Daoy (cell line): ENCODE measurements around the gene MPZL2. TPM values are rescaled to one million over a fixed set of nuclear protein-coding genes. Genes with fewer than 3 reads are reported as not detected.

ENCODE experiments used
- DNase-seq: peaks from one replicate; pipeline ENCODE4 v3.0.0-alpha.2; 2015; ENCODE audit warnings: low read depth
- total RNA-seq: library from RNA; depleted of rRNA; stranded (reverse); fragments of >200 nt; shearing (Covaris generic); gene quantifications from 2 replicates; pipeline ENCODE4 v1.2.3, GENCODE V29; 2014

The MPZL2 gene
- total RNA-seq, 1 experiment from 2014 or later = 0.17 TPM

DNA sequence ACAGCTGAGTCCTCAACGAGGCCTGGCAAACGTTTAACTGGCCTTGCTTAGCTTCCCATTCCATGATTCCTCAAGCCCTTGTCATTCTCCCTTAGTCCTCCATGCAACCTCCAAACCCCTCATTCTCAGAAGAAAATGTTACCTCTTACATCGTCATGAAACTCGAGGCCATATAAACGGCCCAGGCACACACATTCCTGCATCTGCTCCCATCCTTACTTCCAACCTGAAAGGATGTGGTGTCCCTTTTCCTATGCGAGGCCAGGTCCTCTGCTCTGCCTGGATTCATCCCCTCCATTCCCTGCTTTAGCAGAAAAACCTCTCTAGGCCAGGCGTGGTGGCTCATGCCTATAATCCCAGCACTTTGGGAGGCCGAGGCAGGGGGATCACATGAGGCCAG lies 20.9 kb downstream of the MPZL2 start:
- no peak for DNase-seq

DNA sequence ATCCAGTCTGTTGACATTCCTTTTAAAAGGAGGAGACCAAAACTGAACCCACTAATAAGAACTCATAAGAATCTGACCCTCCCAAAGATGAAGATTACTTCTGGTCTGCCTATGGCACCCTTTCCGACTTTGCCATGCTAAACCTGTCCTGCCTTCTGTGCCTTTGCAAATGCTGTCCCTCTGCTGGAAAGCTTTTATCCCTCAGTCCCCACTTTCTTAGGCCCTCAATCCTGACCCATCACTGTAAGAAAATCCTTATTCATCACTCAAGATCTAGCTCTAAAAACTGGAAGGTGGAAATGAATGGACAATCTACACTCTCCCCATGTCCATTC lies 22.4 kb downstream of the MPZL2 start:
- no peak for DNase-seq

DNA sequence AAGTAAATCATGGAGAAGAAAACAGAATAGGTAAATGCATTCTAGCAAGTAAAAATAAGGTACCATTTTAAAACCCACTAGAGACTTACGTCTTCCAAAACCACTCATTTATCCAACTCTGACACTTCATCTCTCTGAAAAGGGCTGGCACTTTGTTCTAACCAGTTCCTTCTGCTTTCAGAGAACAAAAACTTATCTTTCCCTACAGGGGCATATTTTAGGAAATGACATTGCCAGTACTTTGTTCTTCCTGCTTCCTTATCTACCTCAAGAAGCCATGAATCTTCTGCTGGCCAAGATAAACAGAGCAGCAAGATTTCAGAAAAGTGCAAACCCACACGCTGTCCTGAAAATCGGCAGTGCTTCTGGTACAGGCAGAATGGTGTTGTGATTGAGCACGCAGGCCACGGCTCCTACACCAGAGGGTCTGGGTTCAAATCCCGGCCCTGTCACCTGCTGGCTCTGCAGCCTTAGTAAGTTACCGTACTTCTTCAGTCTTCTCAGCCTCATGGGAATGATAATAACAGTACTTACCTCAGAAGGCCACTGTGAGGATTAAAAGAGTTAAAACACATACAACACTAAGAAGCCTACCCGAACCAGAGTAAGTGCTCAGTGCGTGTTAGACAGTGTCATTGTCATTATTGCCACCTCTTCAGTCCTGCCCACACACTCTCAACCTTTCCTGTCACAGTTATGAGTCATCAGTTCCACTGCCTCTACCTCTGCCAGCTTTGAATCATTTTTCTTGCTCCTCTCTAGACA lies 22.9 kb downstream of the MPZL2 start:
- DNase-seq = peak; percentile 51

DNA sequence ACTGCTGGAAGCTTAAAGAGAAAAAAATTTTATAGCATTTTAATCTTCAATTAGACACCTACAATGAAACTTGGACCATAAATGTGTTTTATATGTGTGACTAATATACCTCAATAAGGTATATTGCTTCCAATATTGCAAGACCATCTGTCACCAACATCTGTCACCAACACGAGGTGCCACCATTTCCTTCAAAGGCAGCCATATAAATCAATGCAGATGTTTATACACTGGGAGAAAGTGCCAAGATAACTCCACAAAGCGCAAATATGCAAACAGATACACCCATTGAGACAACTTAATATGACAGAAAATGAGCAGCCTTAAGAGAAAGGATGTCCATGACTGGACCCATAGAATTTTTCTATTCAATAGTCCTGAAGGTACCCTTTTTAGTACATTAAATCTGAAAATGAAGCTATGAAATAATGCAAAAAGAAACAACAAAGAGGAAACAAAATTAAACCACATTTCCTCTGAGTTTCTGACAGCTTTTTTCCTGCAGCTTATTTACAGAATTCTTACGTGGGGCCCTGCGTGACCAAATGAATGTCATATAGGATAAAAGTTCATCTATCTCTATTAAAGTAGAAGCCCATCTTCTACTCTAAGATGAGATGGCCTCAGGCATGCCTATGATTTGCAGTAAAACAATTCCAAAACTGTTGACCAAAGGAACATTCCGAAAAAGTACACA lies 24.4 kb downstream of the MPZL2 start:
- DNase-seq = no peak

DNA sequence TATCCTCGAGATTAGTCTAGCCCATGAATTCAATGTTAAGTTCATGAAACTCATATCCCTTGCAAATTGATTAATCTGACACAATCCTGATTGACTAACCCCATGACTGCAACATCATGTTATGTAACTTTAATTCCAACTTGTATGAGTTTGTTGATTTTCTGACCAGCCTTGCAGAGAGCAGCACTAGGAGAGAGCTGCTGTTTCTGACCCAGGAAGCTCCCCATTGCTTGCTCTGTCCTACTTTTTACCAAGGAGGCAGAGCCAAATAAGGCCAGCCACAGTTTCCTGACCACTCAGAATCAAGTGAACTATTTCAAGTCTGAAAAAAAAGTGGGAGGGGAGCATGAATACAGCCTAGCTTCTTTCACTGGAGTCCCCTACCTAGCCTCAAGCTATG lies 25.2 kb downstream of the MPZL2 start:
- DNase-seq = no peak

DNA sequence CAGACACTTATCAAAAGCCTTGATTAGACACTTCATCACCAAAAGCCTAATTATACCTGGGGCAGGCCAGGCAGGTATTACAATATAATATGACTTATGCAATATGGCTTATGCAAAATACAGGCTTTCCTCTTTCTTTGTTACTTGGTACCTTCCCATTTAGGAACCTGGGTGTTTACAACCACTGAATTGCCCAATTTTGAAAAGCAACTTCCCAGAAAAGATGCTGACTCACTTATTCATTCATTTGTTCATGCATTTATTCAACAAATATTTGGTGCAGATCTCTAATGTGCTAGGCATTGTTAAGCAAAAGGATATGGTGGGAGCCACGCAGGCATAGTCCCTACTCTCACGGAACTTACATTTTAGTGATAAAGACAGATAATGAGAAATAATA lies 25.7 kb downstream of the MPZL2 start:
- DNase-seq = no peak

DNA sequence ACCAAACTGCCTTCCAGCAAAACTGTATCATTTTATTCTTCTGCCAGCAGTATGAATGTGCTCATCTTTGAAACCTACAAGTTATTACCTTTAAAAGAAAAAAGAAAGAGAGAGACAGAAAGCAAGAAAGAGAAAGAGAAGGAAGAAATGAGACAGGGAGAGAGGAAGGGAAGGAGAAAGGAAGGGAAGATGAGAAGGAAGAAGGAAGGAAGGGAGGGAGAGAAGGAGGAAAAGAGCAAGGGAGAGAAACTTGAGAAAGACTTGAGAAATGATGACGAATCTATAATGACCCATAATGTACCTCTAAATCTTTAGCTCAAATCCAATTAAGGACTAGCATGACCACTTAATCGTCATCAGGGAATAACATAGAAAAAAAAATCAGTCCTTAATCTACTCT lies 27.9 kb downstream of the MPZL2 start:
- no peak for DNase-seq

DNA sequence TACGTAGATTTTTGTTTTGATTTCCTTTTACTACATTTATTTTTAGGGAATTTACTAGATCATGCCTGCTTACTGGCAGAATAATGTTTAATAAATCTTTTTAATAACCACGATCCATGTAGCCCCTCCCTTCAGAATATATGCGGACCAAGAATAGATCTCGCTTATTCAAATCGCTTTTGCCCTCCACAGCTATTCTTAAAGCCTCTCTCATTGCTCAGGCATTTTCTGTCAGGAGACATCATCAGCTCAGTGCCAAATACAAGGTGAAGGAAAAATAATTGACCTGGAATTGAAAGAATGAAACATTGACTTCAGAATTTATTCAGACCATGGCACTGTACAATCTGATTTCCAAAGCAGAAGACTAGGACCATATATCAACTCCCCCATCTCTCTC lies 29.3 kb downstream of the MPZL2 start:
- DNase-seq = no peak

DNA sequence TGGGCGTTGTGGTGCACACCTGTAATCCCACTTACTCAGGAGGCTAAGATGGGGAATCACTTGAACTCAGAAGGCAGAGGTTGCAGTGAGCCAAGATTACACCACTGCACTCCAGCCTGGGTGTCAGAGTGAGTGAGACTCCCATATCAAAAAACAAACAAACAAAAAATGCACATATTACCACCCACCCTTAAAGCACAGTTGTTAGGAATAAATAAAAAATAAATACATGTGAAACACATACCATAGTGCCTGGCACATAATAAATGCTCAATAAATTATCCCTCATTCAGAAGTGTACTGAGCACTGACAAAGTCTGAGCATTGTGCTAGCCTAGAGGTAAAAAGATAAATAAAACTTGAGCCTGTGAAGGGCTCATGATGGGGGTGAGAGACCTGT lies 30.2 kb downstream of the MPZL2 start:
- DNase-seq = no peak

DNA sequence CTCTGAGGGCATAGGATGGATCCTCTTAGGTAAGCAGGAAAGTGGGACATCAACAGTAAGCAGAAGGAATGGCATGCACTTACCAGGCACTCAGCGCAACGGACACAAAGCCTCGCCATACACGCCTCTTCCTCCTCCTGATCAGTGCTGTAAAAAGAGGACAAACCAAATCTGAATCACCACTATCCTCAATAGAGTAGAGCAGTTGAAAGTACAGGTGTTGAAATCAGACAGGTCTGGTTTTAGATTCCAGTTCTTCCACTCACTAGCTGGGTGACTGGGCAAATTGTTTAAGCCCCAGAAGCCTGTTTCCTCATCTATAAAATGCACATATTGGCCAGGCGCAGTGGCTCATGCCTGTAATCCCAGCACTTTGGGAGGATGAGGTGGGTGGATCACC lies 30.7 kb downstream of the MPZL2 start:
- no peak for DNase-seq

DNA sequence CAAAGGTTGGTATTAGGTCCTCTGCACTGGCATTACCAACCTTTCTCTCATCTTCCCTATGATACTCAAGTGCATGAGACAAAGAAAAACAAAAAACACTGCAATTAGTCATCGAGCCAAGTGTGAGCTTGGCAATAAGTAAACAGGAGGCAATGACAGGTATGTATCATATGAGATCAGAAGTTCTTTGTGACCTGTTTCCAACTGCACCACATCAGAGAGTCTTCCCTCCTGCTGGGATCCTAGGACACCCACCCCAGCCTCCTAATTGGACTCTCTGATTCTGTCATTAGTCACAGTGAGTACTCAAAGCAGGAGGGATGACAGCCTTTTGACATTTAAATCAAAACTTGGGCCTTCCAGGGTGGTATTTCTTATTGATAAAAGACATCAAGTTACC lies 31.4 kb downstream of the MPZL2 start:
- DNase-seq = no peak

DNA sequence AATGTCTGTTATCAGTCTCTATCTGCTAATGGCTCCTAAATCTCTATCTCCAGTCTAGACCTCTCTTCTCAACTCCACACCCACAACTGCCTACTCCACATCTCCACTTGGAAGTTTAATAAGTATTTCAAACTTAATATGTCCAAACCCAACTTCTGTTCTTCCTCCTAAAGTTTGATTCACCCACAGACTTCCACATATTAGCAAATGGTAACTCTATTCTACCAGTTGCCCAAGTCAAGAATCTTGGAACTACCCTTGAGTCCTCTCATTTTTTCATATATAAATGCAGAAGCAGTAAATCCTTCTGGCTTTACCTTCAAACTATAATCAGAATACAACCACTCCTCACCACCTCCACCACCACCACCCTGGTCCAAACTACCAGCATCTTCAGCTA lies 32.6 kb downstream of the MPZL2 start:
- DNase-seq = no peak

DNA sequence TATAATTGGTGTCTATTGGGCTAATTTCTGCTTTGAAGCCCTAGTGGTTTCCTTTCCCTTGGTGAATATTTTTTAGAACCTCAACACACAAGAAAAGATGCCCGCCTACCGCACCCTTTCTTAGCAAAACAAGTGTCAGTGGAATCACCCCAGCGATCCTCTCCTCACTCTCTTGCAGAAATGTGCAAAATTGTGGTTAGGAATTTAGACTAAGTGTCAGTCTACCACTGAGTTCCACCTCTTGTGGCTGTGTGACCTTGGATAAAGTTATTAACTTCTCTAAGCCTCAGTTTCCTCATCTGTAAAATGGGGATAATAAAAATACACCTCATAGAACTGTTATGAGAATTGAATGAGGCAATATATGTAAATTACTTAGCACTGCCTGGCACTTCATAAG lies 34.0 kb downstream of the MPZL2 start:
- DNase-seq = no peak

DNA sequence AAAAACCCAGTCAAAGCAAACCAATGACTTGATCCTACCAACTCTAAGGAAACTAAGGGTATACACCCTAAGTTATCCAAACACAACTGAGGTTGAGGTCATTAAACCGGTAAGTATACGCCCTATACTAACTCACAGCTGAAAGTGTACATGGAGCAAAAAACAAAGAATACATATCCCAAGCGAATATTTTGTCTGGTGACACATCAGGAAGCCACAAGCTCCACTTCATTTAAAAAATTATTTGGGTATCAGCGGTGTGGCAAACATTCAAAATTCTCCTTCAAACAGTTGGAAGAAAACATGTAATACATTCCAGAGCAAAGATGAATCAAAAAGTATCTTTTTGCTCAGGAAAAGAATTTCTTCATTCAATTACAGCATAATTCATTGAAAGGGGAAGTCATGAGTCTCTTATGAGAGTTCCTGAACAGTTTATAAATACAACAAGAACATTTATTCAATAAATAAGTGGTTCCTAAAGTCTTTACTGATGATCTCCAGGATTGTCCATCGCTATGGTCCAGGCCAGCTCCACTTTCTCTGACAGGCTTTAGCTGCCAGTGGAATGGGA lies 34.7 kb downstream of the MPZL2 start:
- no peak for DNase-seq

DNA sequence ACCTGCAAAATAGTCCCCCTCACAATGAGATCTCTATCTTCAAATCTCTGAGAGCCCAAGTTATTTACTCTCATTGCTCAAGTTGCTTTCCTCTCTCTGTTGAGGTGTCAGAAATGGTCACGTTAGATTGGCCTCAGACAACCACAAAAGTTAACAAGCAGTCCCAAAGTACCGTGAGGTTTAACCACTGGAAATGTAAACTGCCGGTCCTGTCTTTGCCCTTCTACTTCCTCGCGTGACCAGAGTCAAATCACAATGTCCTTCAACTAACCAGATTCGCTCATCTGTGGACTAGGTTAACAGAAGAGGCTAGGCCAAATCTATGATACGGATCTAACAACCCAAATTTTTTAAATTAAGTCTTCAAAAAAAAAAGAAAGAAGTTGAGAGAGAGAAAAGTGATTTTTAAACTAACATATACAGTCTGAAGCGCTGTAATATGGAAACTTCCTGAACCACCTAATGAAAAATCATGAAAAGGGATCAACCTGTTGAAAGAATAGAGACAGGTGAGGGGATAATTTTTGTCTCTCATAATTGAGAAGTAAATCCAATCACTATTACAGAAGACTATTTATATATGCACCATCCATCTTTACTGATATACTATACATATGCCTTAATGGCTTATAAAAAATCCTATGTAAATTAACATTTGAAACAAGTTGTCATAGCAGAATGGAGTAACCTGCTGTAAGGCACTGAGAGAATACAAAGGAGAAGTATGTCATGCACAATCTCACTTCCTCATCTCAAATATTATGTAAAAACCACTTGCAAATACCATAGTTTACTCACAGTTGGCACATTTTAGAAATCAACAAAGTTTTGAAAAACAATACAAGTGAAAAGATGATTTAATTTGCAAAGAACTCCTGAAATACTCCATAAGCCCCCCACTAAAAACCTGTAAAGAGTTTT lies 36.0 kb downstream of the MPZL2 start:
- DNase-seq = no peak

DNA sequence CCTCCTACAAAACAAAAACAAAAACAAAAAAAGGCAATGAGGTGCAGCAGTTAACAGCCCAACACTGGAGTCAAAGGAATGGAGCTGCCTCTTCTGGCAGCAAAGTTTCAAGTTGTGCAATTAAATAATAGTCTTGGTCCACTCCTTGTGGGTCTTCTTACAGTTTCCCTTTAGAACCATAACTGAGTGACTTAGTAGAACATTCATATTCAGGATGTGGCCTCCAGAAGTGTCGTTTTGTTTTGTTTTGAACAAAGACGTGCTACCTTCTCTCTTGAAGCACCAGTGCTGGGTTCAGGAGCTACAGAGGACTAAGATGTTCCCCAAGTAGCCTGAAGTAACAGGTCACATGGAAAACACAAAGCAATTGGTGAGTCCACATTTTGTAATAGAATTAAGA lies 37.3 kb downstream of the MPZL2 start:
- DNase-seq = no peak

DNA sequence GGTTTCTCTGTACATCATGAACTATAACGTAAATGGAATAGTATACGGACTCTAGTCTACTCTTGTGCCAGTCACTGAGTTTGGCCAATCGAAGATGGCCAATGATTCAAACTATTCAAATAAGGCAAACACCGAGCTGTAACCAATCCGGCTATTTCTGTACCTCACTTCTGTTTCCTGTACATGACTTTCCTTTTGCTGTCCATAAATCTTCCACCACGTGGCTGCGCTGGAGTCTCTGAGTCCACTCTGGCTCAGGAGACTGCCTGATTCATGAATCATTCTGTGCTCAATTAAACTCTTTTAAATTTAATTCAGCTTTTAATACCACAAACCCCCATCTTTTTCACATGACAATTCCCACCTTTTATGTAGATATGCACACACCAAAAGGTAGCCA lies 37.8 kb downstream of the MPZL2 start:
- DNase-seq = peak; percentile 49

DNA sequence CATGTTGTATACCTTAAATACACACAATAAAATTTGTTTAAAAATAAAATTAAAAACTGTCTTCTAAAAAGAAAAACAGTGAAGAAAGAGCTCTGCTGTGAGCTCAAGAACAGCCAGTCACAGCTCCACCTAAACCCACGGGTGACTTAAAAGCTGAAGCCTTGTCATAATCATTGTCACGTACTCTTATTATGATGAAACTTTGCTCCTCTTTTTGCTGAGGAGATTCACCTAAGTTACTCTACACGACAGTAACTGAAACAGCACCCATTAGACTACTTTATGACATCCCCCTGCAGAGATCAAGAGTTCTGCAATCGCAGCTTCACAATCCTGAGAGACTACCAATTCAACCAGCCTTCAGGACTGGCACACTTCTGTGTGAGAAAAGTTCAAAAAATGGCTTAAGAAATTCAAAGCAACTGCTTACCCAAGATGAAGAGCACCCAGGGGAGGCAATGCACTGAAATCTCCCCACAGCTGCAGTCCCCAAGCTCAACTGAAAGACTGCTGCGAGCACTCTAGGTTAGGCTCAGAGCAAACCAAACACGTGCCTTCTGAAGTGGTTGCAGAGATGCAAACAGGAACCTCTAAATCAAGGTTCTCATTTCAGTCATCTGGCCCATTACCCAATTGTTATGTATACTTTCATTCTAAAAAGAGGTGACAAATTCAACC lies 39.4 kb downstream of the MPZL2 start, which contains the start of gene JAML:
JAML (minus strand) TSS at position 501 of the 678 bp plus-strand sequence. CDS start 10,145 bp downstream, outside the sequence.
- no peak for DNase-seq

DNA sequence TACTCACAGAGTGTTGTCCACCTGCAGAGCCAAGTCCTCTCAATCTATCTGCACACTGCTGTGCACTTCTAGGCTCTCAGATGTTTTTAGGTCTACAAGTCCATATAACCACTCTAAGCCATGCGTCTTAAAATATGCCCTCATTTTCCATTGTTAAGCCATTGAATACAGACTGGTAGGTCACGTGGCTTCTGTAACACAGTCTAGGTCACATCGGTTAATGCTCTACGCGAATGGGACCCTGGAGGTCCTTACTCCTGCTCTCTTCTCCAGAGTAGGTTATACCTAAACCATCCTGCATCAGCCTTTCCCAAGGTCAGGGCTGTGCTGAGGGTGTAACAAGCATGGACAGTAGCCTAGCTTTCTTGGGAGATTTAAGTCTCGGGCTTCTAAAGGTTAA lies 40.1 kb downstream of the MPZL2 start:
- DNase-seq = no peak

DNA sequence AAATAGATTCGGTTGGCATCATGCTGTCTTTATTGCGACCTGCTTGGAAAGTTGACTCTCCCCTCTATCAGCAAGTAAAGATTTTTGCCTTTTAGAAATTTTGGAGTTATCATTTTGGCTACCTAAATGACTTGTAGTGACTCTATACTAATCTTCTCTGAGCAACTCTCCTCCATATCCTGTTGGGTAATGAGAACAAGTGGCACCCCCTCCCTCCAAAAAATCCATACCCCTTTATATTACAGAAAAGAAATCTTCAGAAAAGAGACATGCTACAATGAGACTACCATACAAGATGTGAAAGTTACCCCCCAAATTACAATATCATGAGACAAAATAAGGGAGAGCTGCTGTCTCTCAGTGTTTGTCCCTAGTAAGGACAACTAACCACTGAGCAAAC lies 40.5 kb downstream of the MPZL2 start:
- no peak for DNase-seq

DNA sequence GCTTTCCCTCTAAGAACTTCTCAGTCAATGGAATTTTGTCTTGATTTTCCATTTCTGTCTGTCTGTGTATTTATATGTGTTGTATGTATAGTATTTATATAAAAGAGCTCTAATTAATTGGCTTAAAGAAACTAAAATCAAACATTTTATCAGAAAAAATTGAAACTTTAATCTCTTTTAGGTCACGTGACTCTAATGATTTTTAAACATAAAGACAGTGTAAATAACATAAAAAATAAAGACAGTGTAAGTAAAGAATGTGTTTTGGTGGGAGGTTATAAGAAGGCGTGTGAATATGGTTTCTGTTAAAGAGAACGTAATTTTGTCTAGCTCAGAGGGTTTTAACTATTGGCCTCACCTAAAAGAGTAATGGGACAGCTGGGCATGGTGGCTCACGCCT lies 41.7 kb downstream of the MPZL2 start:
- DNase-seq = no peak

DNA sequence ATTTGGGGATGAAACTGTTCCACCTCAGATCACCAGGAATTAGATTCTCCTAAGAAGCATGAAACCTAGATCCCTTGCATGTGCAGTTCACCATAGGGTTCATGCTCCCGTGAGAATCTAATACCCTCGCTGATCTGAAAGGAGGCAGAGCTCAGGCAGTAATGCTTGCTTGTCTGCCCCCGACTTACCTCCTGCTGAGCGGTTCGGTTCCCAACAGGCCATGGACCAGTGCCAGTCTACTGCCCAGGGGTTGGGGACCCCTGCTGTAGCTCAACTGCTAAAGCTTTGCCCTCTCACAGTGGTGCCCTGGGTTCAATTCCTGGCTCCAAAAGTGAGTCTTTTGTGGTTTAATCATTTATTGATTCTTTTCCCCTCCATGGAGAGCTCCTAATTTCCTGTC lies 42.7 kb downstream of the MPZL2 start:
- no peak for DNase-seq
